ENCODE results near the gene MAP2K2. TPM values are rescaled to one million over a fixed set of nuclear protein-coding genes. Genes with fewer than 3 reads are reported as not detected.

Gene MAP2K2
- total and polyA plus RNA-seq, 10 donors: 95.3 to 165 (median 116) TPM

GRCh38 chr19:4152241-4152998, 28.5 kb upstream of the MAP2K2 start:
- intact Hi-C loops (cut with DNase I; ENCODE audit: low total_unique reads): loop anchor here (5.0 kb wide), 1 partner anchor 230 kb away; no protein-coding TSS in a partner anchor

DNA sequence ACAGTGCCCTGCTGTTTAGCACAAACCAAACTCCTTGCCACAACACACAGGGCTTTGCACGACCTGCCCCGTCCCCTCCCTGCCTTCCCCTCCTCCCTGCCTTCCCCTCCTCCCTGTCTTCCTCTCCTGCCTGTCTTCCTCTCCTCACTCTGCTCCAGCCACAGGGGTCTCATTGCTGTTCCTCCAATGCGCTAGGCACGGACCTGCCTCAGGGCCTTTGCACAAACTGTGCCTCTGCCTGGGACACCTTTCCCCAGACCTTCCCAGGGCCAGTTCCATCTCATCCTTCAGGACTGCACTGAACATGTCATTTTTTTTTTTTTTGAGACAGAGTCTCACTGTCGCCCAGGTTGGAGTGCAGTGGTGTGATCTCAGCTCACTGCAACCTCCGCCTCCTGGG, 27.7 kb upstream of the MAP2K2 start:
- intact Hi-C loops (cut with DNase I; ENCODE audit: low total_unique reads): loop anchor here (5.0 kb wide), 1 partner anchor 229 kb away; no protein-coding TSS in a partner anchor
- WGBS, 5 donors: 59 to 70% (median 67%) methylated on average over 6 of the region's 6 CpGs
- no peak overlapping the region for H3K27ac ChIP-seq
- TF ChIP-seq CTCF (IDR thresholded peaks at IDR 0.05 in 8 of 11, conservative IDR thresholded peaks at IDR 0.05 in 3 of 11): no peak
- TF ChIP-seq POLR2AphosphoS5 (IDR thresholded peaks at IDR 0.05): no peak
- TF ChIP-seq POLR2A (IDR thresholded peaks at IDR 0.05): no peak
- no peak for DNase-seq
- H3K36me3 ChIP-seq: no peaks in the 10 kb centered on the region
- H3K4me3 ChIP-seq: no peak overlapping the region
- no peaks in the 10 kb centered on the region for H3K9me3 ChIP-seq
- H3K27me3 ChIP-seq (replicated peaks in 1 of 7): peaks cover 0 to 43% (median 0%) of the 10 kb centered on the region in 7 donors
- peaks cover 0 to 6% (median 0%) of the 10 kb centered on the region in 6 donors for H3K4me1 ChIP-seq

More at GRCh38 chr19:4152241-4152998, 28.5 kb upstream of the MAP2K2 start:
- Histone ChIP-seq H3K36me3 (no peaks in the 10 kb centered on the region), H3K4me3 (no peak overlapping the region), H3K9me3 (no peaks in the 10 kb centered on the region), H3K27ac (no peak overlapping the region), H3K4me1 (peaks cover 0 to 10% (median 0%) of the 10 kb centered on the region in 6 donors), H3K27me3 (replicated peaks in 1 of 7) (peaks cover 0 to 40% (median 0%) of the 10 kb centered on the region in 7 donors)
- TF ChIP-seq POLR2AphosphoS5 (IDR thresholded peaks at IDR 0.05) (no peak), POLR2A (IDR thresholded peaks at IDR 0.05) (no peak), CTCF (IDR thresholded peaks at IDR 0.05 in 8 of 11, conservative IDR thresholded peaks at IDR 0.05 in 3 of 11) (no peak)
- DNase-seq: no peak
- WGBS, 5 donors: 83 to 85% (median 84%) methylated on average over 10 of the region's 10 CpGs

GRCh38 chr19:4149518-4150288, 25.8 kb upstream of the MAP2K2 start:
- no peaks in the 10 kb centered on the region for H3K36me3 ChIP-seq
- intact Hi-C loops (cut with DNase I; ENCODE audit: low total_unique reads): loop anchor here (5.0 kb wide), 1 partner anchor 227 kb away; no protein-coding TSS in a partner anchor
- no peaks in the 10 kb centered on the region for H3K9me3 ChIP-seq
- H3K27me3 ChIP-seq (replicated peaks in 1 of 7): peaks cover 0 to 58% (median 0%) of the 10 kb centered on the region in 7 donors
- WGBS, 5 donors: 56 to 72% (median 69%) methylated on average over 14 to 17 of the region's 17 CpGs
- no peak for DNase-seq
- peaks cover 0 to 6% (median 0%) of the 10 kb centered on the region in 6 donors for H3K4me1 ChIP-seq
- no peak overlapping the region for H3K4me3 ChIP-seq
- no peak for TF ChIP-seq CTCF (IDR thresholded peaks at IDR 0.05 in 8 of 11, conservative IDR thresholded peaks at IDR 0.05 in 3 of 11)
- TF ChIP-seq POLR2A (IDR thresholded peaks at IDR 0.05): no peak
- TF ChIP-seq POLR2AphosphoS5 (IDR thresholded peaks at IDR 0.05): no peak
- no peak overlapping the region for H3K27ac ChIP-seq
